ENCODE measurements around the gene OTULINL. TPM values are rescaled to one million over a fixed set of nuclear protein-coding genes. Genes with fewer than 3 reads are reported as not detected.

OTULINL gene
- total RNA-seq, 1 experiment from 2014 or later, result not detected

GRCh38 chr5:14571901-14572300 lies 9.7 kb upstream of the OTULINL start:
- no peak overlapping the region for H3K27ac ChIP-seq (ENCODE audit: low read length)
- H3K9ac ChIP-seq (ENCODE audit: low read length), result no peak overlapping the region
- no peaks in the 10 kb centered on the region for H3K79me2 ChIP-seq (ENCODE audit: low read length)
- H3K4me3 ChIP-seq (ENCODE audit: low read length), result no peak overlapping the region
- DNase-seq, result no peak
- H4K20me1 ChIP-seq (ENCODE audit: insufficient read depth, low read depth, low read length), result no peaks in the 10 kb centered on the region
- H3K4me2 ChIP-seq (ENCODE audit: low read depth, low read length, poor library complexity, severe bottlenecking), result no peak overlapping the region
- H3K9me2 ChIP-seq (replicated peaks; ENCODE audit: insufficient read depth, low read length), result no peaks in the 10 kb centered on the region
- no peaks in the 10 kb centered on the region for H3K27me3 ChIP-seq (ENCODE audit: low read length)
- no peak overlapping the region for H2AFZ ChIP-seq (ENCODE audit: low read length)
- H3K9me3 ChIP-seq (ENCODE audit: low read length), result no peaks in the 10 kb centered on the region
- no peaks in the 10 kb centered on the region for H3K4me1 ChIP-seq (ENCODE audit: low read length)
- no peaks in the 10 kb centered on the region for H3K36me3 ChIP-seq (ENCODE audit: insufficient read depth, low read length)

DNA sequence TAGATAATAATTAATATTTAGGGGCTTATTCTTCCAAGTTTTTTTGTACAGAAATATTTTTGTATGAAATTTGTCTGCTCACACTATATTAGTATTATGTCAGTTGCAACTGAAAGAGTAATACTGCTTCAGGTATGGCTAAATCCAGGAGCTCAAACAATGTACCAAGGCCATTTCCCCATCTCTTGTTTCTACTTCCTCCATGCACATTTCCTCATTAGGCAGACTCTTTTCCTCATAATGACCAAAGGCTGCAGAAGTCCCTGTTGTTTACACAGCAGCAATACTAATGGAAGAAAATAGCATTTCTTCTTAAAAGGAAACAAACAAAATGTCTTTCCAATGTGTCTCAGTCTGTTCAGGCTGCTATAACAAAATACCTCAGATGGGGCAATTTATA lies 9.2 kb upstream of the OTULINL start:
- H3K27me3 ChIP-seq (ENCODE audit: low read length), result no peaks in the 10 kb centered on the region
- H3K9me2 ChIP-seq (replicated peaks; ENCODE audit: insufficient read depth, low read length), result no peaks in the 10 kb centered on the region
- no peaks in the 10 kb centered on the region for H3K9me3 ChIP-seq (ENCODE audit: low read length)
- no peak overlapping the region for H3K9ac ChIP-seq (ENCODE audit: low read length)
- no peak overlapping the region for H2AFZ ChIP-seq (ENCODE audit: low read length)
- H3K4me1 ChIP-seq (ENCODE audit: low read length), result no peaks in the 10 kb centered on the region
- no peak overlapping the region for H3K4me3 ChIP-seq (ENCODE audit: low read length)
- no peak overlapping the region for H3K4me2 ChIP-seq (ENCODE audit: low read depth, low read length, poor library complexity, severe bottlenecking)
- H3K79me2 ChIP-seq (ENCODE audit: low read length), result no peaks in the 10 kb centered on the region
- DNase-seq, result no peak
- no peaks in the 10 kb centered on the region for H3K36me3 ChIP-seq (ENCODE audit: insufficient read depth, low read length)
- H4K20me1 ChIP-seq (ENCODE audit: insufficient read depth, low read depth, low read length), result no peaks in the 10 kb centered on the region
- H3K27ac ChIP-seq (ENCODE audit: low read length), result no peak overlapping the region

- H3K36me3 ChIP-seq (ENCODE audit: insufficient read depth, low read length), result no peaks in the 10 kb centered on the region
- no peak overlapping the region for H3K4me3 ChIP-seq (ENCODE audit: low read length)
- no peaks in the 10 kb centered on the region for H3K27me3 ChIP-seq (ENCODE audit: low read length)
- no peak overlapping the region for H2AFZ ChIP-seq (ENCODE audit: low read length)
- peaks cover under 1% of the 10 kb centered on the region; the same call in 1 of the 2 replicates for H3K9me3 ChIP-seq (ENCODE audit: low read length)
- no peaks in the 10 kb centered on the region for H3K4me1 ChIP-seq (ENCODE audit: low read length)
- no peaks in the 10 kb centered on the region for H4K20me1 ChIP-seq (ENCODE audit: insufficient read depth, low read depth, low read length)
- H3K79me2 ChIP-seq (ENCODE audit: low read length), result no peaks in the 10 kb centered on the region
- no peak overlapping the region for H3K9ac ChIP-seq (ENCODE audit: low read length)
- no peak overlapping the region for H3K27ac ChIP-seq (ENCODE audit: low read length)
- DNase-seq, result no peak
- H3K9me2 ChIP-seq (replicated peaks; ENCODE audit: insufficient read depth, low read length), result no peaks in the 10 kb centered on the region
- no peak overlapping the region for H3K4me2 ChIP-seq (ENCODE audit: low read depth, low read length, poor library complexity, severe bottlenecking)
Observed at GRCh38 chr5:14572836-14573235, 8.8 kb upstream of the OTULINL start.

DNA sequence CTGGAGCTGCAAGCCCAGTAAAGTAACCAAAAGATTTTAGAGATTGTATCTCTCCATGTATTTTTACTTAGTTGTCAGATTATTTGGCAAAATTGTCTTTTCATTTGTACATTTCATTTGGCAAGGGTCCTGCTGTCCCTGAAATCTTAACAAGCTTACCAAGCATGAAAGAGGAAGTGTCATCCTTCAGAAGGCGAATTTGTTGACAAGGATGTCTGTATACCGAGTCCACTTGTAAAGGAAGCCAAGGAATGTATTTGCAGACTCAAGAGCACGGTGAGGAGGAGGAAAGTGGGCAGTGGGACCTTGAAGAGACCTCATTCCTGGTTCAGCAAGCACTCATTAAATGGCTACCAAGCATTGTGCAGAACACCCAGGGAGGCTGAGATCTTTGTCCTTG lies 7.5 kb upstream of the OTULINL start:
- no peak for DNase-seq
- Histone ChIP-seq H3K9me3 (ENCODE audit: low read length) (peaks cover 2% of the 10 kb centered on the region; the same call in 1 of the 2 replicates), H3K27ac (ENCODE audit: low read length) (no peak overlapping the region), H4K20me1 (ENCODE audit: insufficient read depth, low read depth, low read length) (no peaks in the 10 kb centered on the region), H2AFZ (ENCODE audit: low read length) (no peak overlapping the region), H3K4me2 (ENCODE audit: low read depth, low read length, poor library complexity, severe bottlenecking) (no peak overlapping the region), H3K79me2 (ENCODE audit: low read length) (no peaks in the 10 kb centered on the region), H3K36me3 (ENCODE audit: insufficient read depth, low read length) (no peaks in the 10 kb centered on the region), H3K4me1 (ENCODE audit: low read length) (no peaks in the 10 kb centered on the region), H3K9ac (ENCODE audit: low read length) (no peak overlapping the region), H3K4me3 (ENCODE audit: low read length) (no peak overlapping the region), H3K9me2 (replicated peaks; ENCODE audit: insufficient read depth, low read length) (no peaks in the 10 kb centered on the region), H3K27me3 (ENCODE audit: low read length) (no peaks in the 10 kb centered on the region)

DNA sequence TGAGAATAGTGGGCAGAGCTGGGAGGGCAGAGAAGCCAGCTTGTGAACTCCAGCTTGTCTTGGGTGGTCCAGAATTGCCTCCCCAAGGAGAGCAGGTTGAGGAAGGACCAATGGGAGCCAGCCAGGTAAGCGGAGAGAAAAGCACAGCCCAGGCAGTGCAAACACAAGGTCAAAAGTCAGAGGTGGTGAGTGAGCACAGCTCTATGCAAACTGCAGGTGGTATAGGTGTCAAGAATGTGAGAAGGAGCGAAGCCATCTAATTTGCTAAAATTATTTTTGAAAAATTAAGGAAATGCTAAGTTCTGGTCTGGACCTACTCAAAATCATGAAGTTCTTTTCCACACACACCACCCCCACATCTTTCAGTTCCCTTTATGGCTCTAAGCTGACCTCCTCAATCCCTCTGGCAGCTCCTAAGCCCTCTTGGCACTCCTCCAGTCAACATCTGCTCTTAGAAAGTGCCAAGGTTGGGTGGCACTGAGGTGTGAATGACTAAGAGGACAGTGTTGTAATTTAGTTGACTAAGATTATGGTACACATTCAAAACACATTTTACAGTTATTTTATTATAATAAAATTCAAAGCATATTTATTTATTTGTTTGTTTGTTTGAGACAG lies 6.6 kb upstream of the OTULINL start:
- Histone ChIP-seq H3K9me2 (replicated peaks; ENCODE audit: insufficient read depth, low read length) (no peaks in the 10 kb centered on the region), H3K27ac (ENCODE audit: low read length) (no peak overlapping the region), H3K4me3 (ENCODE audit: low read length) (no peak overlapping the region), H4K20me1 (ENCODE audit: insufficient read depth, low read depth, low read length) (no peaks in the 10 kb centered on the region), H3K9ac (ENCODE audit: low read length) (no peak overlapping the region), H3K36me3 (ENCODE audit: insufficient read depth, low read length) (no peaks in the 10 kb centered on the region), H3K27me3 (ENCODE audit: low read length) (no peaks in the 10 kb centered on the region), H3K79me2 (ENCODE audit: low read length) (no peaks in the 10 kb centered on the region), H3K4me1 (ENCODE audit: low read length) (no peaks in the 10 kb centered on the region), H3K4me2 (ENCODE audit: low read depth, low read length, poor library complexity, severe bottlenecking) (no peak overlapping the region), H3K9me3 (ENCODE audit: low read length) (peaks cover 2% of the 10 kb centered on the region; the same call in 1 of the 2 replicates), H2AFZ (ENCODE audit: low read length) (no peak overlapping the region)
- no peak for DNase-seq

DNA sequence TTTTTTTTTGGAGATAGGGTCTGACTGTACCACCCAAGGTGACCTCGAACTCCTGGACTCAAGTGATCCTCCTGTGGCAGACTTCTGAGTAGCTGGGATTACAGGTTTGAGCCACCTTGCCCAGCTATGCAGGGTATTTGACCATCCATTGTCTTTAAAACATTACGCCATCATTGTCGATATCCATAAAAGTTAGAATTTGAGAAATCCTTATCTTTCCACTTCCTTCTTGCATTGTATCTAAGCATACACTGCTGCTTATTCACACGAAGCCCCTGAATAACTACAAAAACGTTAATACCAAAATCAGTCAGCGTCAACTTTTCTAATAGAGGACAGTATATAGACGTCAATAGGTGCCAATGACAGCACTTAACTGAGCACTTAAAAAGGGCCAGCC lies 5.4 kb upstream of the OTULINL start:
- H3K79me2 ChIP-seq (ENCODE audit: low read length), result no peaks in the 10 kb centered on the region
- H3K27me3 ChIP-seq (ENCODE audit: low read length), result no peaks in the 10 kb centered on the region
- no peak overlapping the region for H2AFZ ChIP-seq (ENCODE audit: low read length)
- no peaks in the 10 kb centered on the region for H3K36me3 ChIP-seq (ENCODE audit: insufficient read depth, low read length)
- H3K4me1 ChIP-seq (ENCODE audit: low read length), result no peaks in the 10 kb centered on the region
- DNase-seq, result no peak
- H3K9ac ChIP-seq (ENCODE audit: low read length), result no peak overlapping the region
- no peaks in the 10 kb centered on the region for H4K20me1 ChIP-seq (ENCODE audit: insufficient read depth, low read depth, low read length)
- H3K9me3 ChIP-seq (ENCODE audit: low read length), result peaks cover 2% of the 10 kb centered on the region; the same call in 1 of the 2 replicates
- no peak overlapping the region for H3K27ac ChIP-seq (ENCODE audit: low read length)
- H3K9me2 ChIP-seq (replicated peaks; ENCODE audit: insufficient read depth, low read length), result no peaks in the 10 kb centered on the region
- H3K4me3 ChIP-seq (ENCODE audit: low read length), result no peak overlapping the region
- H3K4me2 ChIP-seq (ENCODE audit: low read depth, low read length, poor library complexity, severe bottlenecking), result no peak overlapping the region

- Histone ChIP-seq H2AFZ (ENCODE audit: low read length) (no peak overlapping the region), H3K9me2 (replicated peaks; ENCODE audit: insufficient read depth, low read length) (no peaks in the 10 kb centered on the region), H3K36me3 (ENCODE audit: insufficient read depth, low read length) (no peaks in the 10 kb centered on the region), H3K79me2 (ENCODE audit: low read length) (no peaks in the 10 kb centered on the region), H3K9ac (ENCODE audit: low read length) (no peak overlapping the region), H3K27me3 (ENCODE audit: low read length) (no peaks in the 10 kb centered on the region), H3K9me3 (ENCODE audit: low read length) (peaks cover 2% of the 10 kb centered on the region; the same call in 1 of the 2 replicates), H3K4me2 (ENCODE audit: low read depth, low read length, poor library complexity, severe bottlenecking) (no peak overlapping the region), H3K4me1 (ENCODE audit: low read length) (no peaks in the 10 kb centered on the region), H3K27ac (ENCODE audit: low read length) (no peak overlapping the region), H4K20me1 (ENCODE audit: insufficient read depth, low read depth, low read length) (no peaks in the 10 kb centered on the region), H3K4me3 (ENCODE audit: low read length) (no peak overlapping the region)
- no peak for DNase-seq
Observed at GRCh38 chr5:14577079-14577725, 4.4 kb upstream of the OTULINL start.

GRCh38 chr5:14577971-14578370 lies 3.6 kb upstream of the OTULINL start:
- H3K4me1 ChIP-seq (ENCODE audit: low read length), result no peaks in the 10 kb centered on the region
- no peaks in the 10 kb centered on the region for H3K27me3 ChIP-seq (ENCODE audit: low read length)
- no peak overlapping the region for H3K4me2 ChIP-seq (ENCODE audit: low read depth, low read length, poor library complexity, severe bottlenecking)

More at GRCh38 chr5:14577971-14578370, 3.6 kb upstream of the OTULINL start:
- Histone ChIP-seq H2AFZ (ENCODE audit: low read length) (no peak overlapping the region), H3K79me2 (ENCODE audit: low read length) (no peaks in the 10 kb centered on the region), H3K9ac (ENCODE audit: low read length) (no peak overlapping the region), H4K20me1 (ENCODE audit: insufficient read depth, low read depth, low read length) (no peaks in the 10 kb centered on the region), H3K9me3 (ENCODE audit: low read length) (peaks cover 2% of the 10 kb centered on the region; the same call in 1 of the 2 replicates), H3K27ac (ENCODE audit: low read length) (no peak overlapping the region), H3K9me2 (replicated peaks; ENCODE audit: insufficient read depth, low read length) (no peaks in the 10 kb centered on the region), H3K4me3 (ENCODE audit: low read length) (no peak overlapping the region), H3K36me3 (ENCODE audit: insufficient read depth, low read length) (no peaks in the 10 kb centered on the region)
- DNase-seq, result peak; percentile 44

Data from Karpas-422 (cell line).